ENCODE results near the gene SYNRG. TPM values are rescaled to one million over a fixed set of nuclear protein-coding genes. Genes with fewer than 3 reads are reported as not detected.

SYNRG gene
- total and polyA plus RNA-seq, 2 donors (not counting 1 experiment from before 2014, with no cell fraction given), result 20.4 to 21.5 TPM

- H3K4me3 ChIP-seq (replicated peaks in 1 of 4; ENCODE audit: control extremely low read depth in 1 of 4, insufficient read depth in 1 of 4, low read depth in 3 of 4, low read length in 4 of 4), result no peak overlapping the region
- H2AFZ ChIP-seq (ENCODE audit: low read length), result no peak overlapping the region
- no peaks in the 10 kb centered on the region for H4K20me1 ChIP-seq (ENCODE audit: control insufficient read depth, extremely low read depth, insufficient read depth, low read length)
- no peaks in the 10 kb centered on the region for H3K27me3 ChIP-seq (ENCODE audit: control insufficient read depth, insufficient read depth, low read length)
- H3K4me2 ChIP-seq (ENCODE audit: extremely low read depth, insufficient read depth, low read length), result no peak overlapping the region
- no peaks in the 10 kb centered on the region for H3K9me3 ChIP-seq (ENCODE audit: control insufficient read depth, insufficient read depth, low read depth, low read length)
- H3K79me2 ChIP-seq (ENCODE audit: control insufficient read depth, insufficient read depth, low read length), result no peaks in the 10 kb centered on the region
- no peak for TF ChIP-seq CTCF (conservative IDR thresholded peaks at IDR 0.05 in 1 of 2, IDR thresholded peaks at IDR 0.05 in 1 of 2; ENCODE audit: low read depth in 1 of 2, low read length in 2 of 2)
- no peak for TF ChIP-seq EZH2 (IDR thresholded peaks at IDR 0.05; ENCODE audit: low read length, missing control alignments)
- DNase-seq (ENCODE audit: low read depth in 2 of 2), result no peak
- H3K4me1 ChIP-seq (ENCODE audit: control insufficient read depth, extremely low read depth, insufficient read depth, low read length), result no peaks in the 10 kb centered on the region
- H3K9ac ChIP-seq (ENCODE audit: insufficient read depth, low read length), result no peak overlapping the region
- peaks cover 6% of the 10 kb centered on the region for H3K36me3 ChIP-seq (ENCODE audit: control insufficient read depth, insufficient read depth, low read length)
- no peak overlapping the region for H3K27ac ChIP-seq (ENCODE audit: insufficient read depth, low read length)
Measured at GRCh38 chr17:37564252-37564651, 45.0 kb downstream of the SYNRG start.

- H4K20me1 ChIP-seq (ENCODE audit: control insufficient read depth, extremely low read depth, insufficient read depth, low read length), result no peaks in the 10 kb centered on the region
- no peaks in the 10 kb centered on the region for H3K4me1 ChIP-seq (ENCODE audit: control insufficient read depth, extremely low read depth, insufficient read depth, low read length)
- no peak overlapping the region for H3K9ac ChIP-seq (ENCODE audit: insufficient read depth, low read length)
- H3K36me3 ChIP-seq (ENCODE audit: control insufficient read depth, insufficient read depth, low read length), result peaks cover 7% of the 10 kb centered on the region
- H3K9me3 ChIP-seq (ENCODE audit: control insufficient read depth, insufficient read depth, low read depth, low read length), result no peaks in the 10 kb centered on the region
- no peak overlapping the region for H3K4me2 ChIP-seq (ENCODE audit: extremely low read depth, insufficient read depth, low read length)
- no peak for TF ChIP-seq EZH2 (IDR thresholded peaks at IDR 0.05; ENCODE audit: low read length, missing control alignments)
- TF ChIP-seq CTCF (conservative IDR thresholded peaks at IDR 0.05 in 1 of 2, IDR thresholded peaks at IDR 0.05 in 1 of 2; ENCODE audit: low read depth in 1 of 2, low read length in 2 of 2), result no peak
- no peak for DNase-seq (ENCODE audit: low read depth in 2 of 2)
- no peak overlapping the region for H3K27ac ChIP-seq (ENCODE audit: insufficient read depth, low read length)
- H3K27me3 ChIP-seq (ENCODE audit: control insufficient read depth, insufficient read depth, low read length), result no peaks in the 10 kb centered on the region
- H2AFZ ChIP-seq (ENCODE audit: low read length), result no peak overlapping the region
- H3K4me3 ChIP-seq (replicated peaks in 1 of 4; ENCODE audit: control extremely low read depth in 1 of 4, insufficient read depth in 1 of 4, low read depth in 3 of 4, low read length in 4 of 4), result no peak overlapping the region
- H3K79me2 ChIP-seq (ENCODE audit: control insufficient read depth, insufficient read depth, low read length), result no peaks in the 10 kb centered on the region
Measured at GRCh38 chr17:37562016-37562745, 47.0 kb downstream of the SYNRG start.

- H3K27me3 ChIP-seq (ENCODE audit: control insufficient read depth, insufficient read depth, low read length), result no peaks in the 10 kb centered on the region
- TF ChIP-seq EZH2 (IDR thresholded peaks at IDR 0.05; ENCODE audit: low read length, missing control alignments) (no peak), CTCF (conservative IDR thresholded peaks at IDR 0.05 in 1 of 2, IDR thresholded peaks at IDR 0.05 in 1 of 2; ENCODE audit: low read depth in 1 of 2, low read length in 2 of 2) (no peak)
- H3K9me3 ChIP-seq (ENCODE audit: control insufficient read depth, insufficient read depth, low read depth, low read length), result no peaks in the 10 kb centered on the region
- peaks cover 3% of the 10 kb centered on the region for H3K36me3 ChIP-seq (ENCODE audit: control insufficient read depth, insufficient read depth, low read length)
- no peak overlapping the region for H3K4me2 ChIP-seq (ENCODE audit: extremely low read depth, insufficient read depth, low read length)
- no peaks in the 10 kb centered on the region for H3K4me1 ChIP-seq (ENCODE audit: control insufficient read depth, extremely low read depth, insufficient read depth, low read length)
- DNase-seq (ENCODE audit: low read depth in 2 of 2), result no peak
- H3K27ac ChIP-seq (ENCODE audit: insufficient read depth, low read length), result no peak overlapping the region
- H3K9ac ChIP-seq (ENCODE audit: insufficient read depth, low read length), result no peak overlapping the region
- H3K4me3 ChIP-seq (replicated peaks in 1 of 4; ENCODE audit: control extremely low read depth in 1 of 4, insufficient read depth in 1 of 4, low read depth in 3 of 4, low read length in 4 of 4), result no peak overlapping the region
- no peak overlapping the region for H2AFZ ChIP-seq (ENCODE audit: low read length)
- no peaks in the 10 kb centered on the region for H3K79me2 ChIP-seq (ENCODE audit: control insufficient read depth, insufficient read depth, low read length)
- H4K20me1 ChIP-seq (ENCODE audit: control insufficient read depth, extremely low read depth, insufficient read depth, low read length), result no peaks in the 10 kb centered on the region
Measured at GRCh38 chr17:37558299-37558698, 50.9 kb downstream of the SYNRG start.

Measured in fibroblast of lung (primary cell).